A549 (cell line): ENCODE results near the gene GM2A. TPM values are rescaled to one million over a fixed set of nuclear protein-coding genes. Genes with fewer than 3 reads are reported as not detected.

Source experiments
- ATAC-seq, 2 experiments: fragments of 200-7000 bp in 1 of 2; fragments of >200 bp in 1 of 2; cut with Nextera tagmentation in 1 of 2; cut with Tn5 transposase in 1 of 2; 3 replicates each; pipeline versions ENCODE4 v1.8.0 to v1.9.1; 2018 to 2020; ENCODE audit warnings: mild to moderate bottlenecking in 1 of 2, moderate library complexity in 1 of 2
- CTCF ChIA-PET: fragments of 300-600 bp; sonication (Branson Sonifier 250); formaldehyde crosslinking; extraction: SDS; loops from one replicate; lab custom pipeline; 2021; ENCODE audit warnings: antibody characterized with exemption, inconsistent platforms; lab: Yijun Ruan, JAX
- POLR2A ChIA-PET: fragments of 350-600 bp; formaldehyde crosslinking; extraction: SDS; loops from one replicate; lab custom pipeline; 2021; ENCODE audit warnings: antibody characterized with exemption, inconsistent platforms; lab: Yijun Ruan, JAX
- DNase-seq, 2 experiments: peaks; one replicate each; pipeline versions ENCODE4 v3.0.0 to v3.0.0-alpha.2; 2011 to 2016; ENCODE audit warnings: low read depth in 1 of 2, low spot score in 1 of 2
- FAIRE-seq: peaks from 2 replicates; lab custom pipeline; 2011; peaks lifted over from hg19 to GRCh38; lab: Jason Lieb, UNC
- H3K27ac ChIP-seq, 2 experiments: fragments of >200 bp; sonication (Bioruptor Twin); formaldehyde crosslinking; 3 replicates each; pipeline ENCODE4 v1.5.1; 2016 to 2017
- H3K4me1 ChIP-seq: fragments of >200 bp; sonication (Bioruptor Twin); formaldehyde crosslinking; 3 replicates; pipeline ENCODE4 v1.6.1; 2016
- H3K4me2 ChIP-seq: fragments of >200 bp; sonication (Bioruptor Twin); formaldehyde crosslinking; 3 replicates; pipeline ENCODE4 v1.6.1; 2016
- H3K4me3 ChIP-seq: fragments of >200 bp; sonication (Bioruptor Twin); formaldehyde crosslinking; 3 replicates; pipeline ENCODE4 v1.5.1; 2016
- H3K9me3 ChIP-seq: fragments of >200 bp; sonication (Bioruptor Twin); formaldehyde crosslinking; 3 replicates; pipeline ENCODE4 v1.6.1; 2016
- BHLHE40 ChIP-seq: IDR thresholded peaks from 2 replicates; pipeline ENCODE4 v1.6.1; 2012; ENCODE audit warnings: low read depth, low read length, inconsistent platforms
- CBX2 ChIP-seq: fragments of 200-600 bp; sonication (generic); IDR thresholded peaks from 2 replicates; pipeline ENCODE4 v1.6.1; 2016; ENCODE audit warnings: low read depth, mild to moderate bottlenecking, borderline replicate concordance
- EHF ChIP-seq: fragments of 250-450 bp; sonication (Bioruptor Pico); IDR thresholded peaks from 2 replicates; pipeline ENCODE4 v1.5.0; 2020; ENCODE audit warnings: mild to moderate bottlenecking
- ESRRA ChIP-seq: fragments of 150-350 bp; IDR thresholded peaks from 2 replicates; pipeline ENCODE4 v1.6.1; 2014; ENCODE audit warnings: mild to moderate bottlenecking, low read length, borderline replicate concordance
- FOSL2 ChIP-seq, 2 experiments: fragments of 450-650 bp in 1 of 2; fragments of >200 bp in 1 of 2; sonication (Bioruptor Twin) in 1 of 2; formaldehyde crosslinking; IDR thresholded peaks; 2 replicates each; pipeline versions ENCODE4 v1.5.0 to v1.6.1; 2016 to 2020; ENCODE audit warnings: mild to moderate bottlenecking in 1 of 2, moderate library complexity in 1 of 2
- HEYL ChIP-seq: fragments of 250-450 bp; sonication (Bioruptor Pico); IDR thresholded peaks from 2 replicates; pipeline ENCODE4 v1.8.0; 2021; ENCODE audit warnings: mild to moderate bottlenecking, moderate library complexity
- JUNB ChIP-seq: fragments of >200 bp; sonication (Bioruptor Twin); formaldehyde crosslinking; IDR thresholded peaks from 2 replicates; pipeline ENCODE4 v1.6.1; 2016
- KDM1A ChIP-seq: fragments of 200-600 bp; sonication (generic); IDR thresholded peaks from 2 replicates; pipeline ENCODE4 v1.6.1; 2016; ENCODE audit warnings: low read depth, mild to moderate bottlenecking
- MAFK ChIP-seq: fragments of 450-650 bp; IDR thresholded peaks from 2 replicates; pipeline ENCODE4 v1.6.1; 2014; ENCODE audit not compliant: partially characterized antibody
- MYC ChIP-seq: IDR thresholded peaks from 2 replicates; pipeline ENCODE4 v1.6.1; 2012; ENCODE audit warnings: mild to moderate bottlenecking, inconsistent platforms, low read length, improper control_type of control experiment, borderline replicate concordance
- NFE2L2 ChIP-seq: fragments of 150-350 bp; conservative IDR thresholded peaks from 2 replicates; pipeline ENCODE4 v1.6.1; 2014; ENCODE audit warnings: low read length
- PHF8 ChIP-seq: fragments of 200-600 bp; sonication (generic); IDR thresholded peaks from 2 replicates; pipeline ENCODE4 v1.6.1; 2016; ENCODE audit warnings: low read depth, mild to moderate bottlenecking, antibody characterized with exemption, moderate library complexity, borderline replicate concordance
- POLR2AphosphoS2 ChIP-seq: conservative IDR thresholded peaks from 2 replicates; pipeline ENCODE4 v1.6.1; 2012; ENCODE audit warnings: low read length, improper control_type of control experiment, inconsistent platforms
- RNF2 ChIP-seq: fragments of 200-600 bp; sonication (generic); IDR thresholded peaks from 2 replicates; pipeline ENCODE4 v1.6.1; 2016; ENCODE audit warnings: low read depth, mild to moderate bottlenecking, antibody characterized with exemption, moderate library complexity, borderline replicate concordance
- ZC3H11A ChIP-seq: fragments of 450-650 bp; IDR thresholded peaks from 2 replicates; pipeline ENCODE4 v1.6.1; 2014; ENCODE audit warnings: antibody characterized with exemption, mild to moderate bottlenecking
- ZFP36 ChIP-seq: fragments of 450-650 bp; IDR thresholded peaks from 2 replicates; pipeline ENCODE4 v1.6.1; 2014; ENCODE audit warnings: borderline replicate concordance; ENCODE audit not compliant: partially characterized antibody
- WGBS: methylation state at CpG from one replicate; pipeline ENCODE4 v1.1.6; 2017; ENCODE audit errors: missing lambda C conversion rate; 5-methylcytosine and 5-hydroxymethylcytosine counted together
- polyA plus RNA-seq, 4 experiments: library from polyadenylated mRNA; depleted of rRNA in 3 of 4; stranded (reverse); fragments of >200 nt; fragmentation: RNase III in 1 of 4; extraction: RNeasy Plus Mini Kit Qiagen cat#74134 plus additional on column Dnase treatment in 1 of 4; gene quantifications; 2 replicates in 3 of 4; 3 replicates in 1 of 4; pipeline ENCODE4 v1.2.3, GENCODE V29; 2011 to 2017
- TF ChIP-seq, protein P1 (sequence below): fragments of 450-650 bp; IDR thresholded peaks from 2 replicates; pipeline ENCODE4 v1.6.1; 2014; ENCODE audit warnings: antibody characterized with exemption
- TF ChIP-seq, protein P2 (sequence below): fragments of >200 bp; sonication (Bioruptor Twin); formaldehyde crosslinking; IDR thresholded peaks from 2 replicates; pipeline ENCODE4 v1.6.1; 2016
- TF ChIP-seq, protein P3 (sequence below): IDR thresholded peaks from 2 replicates; pipeline ENCODE4 v1.6.1; 2012
- TF ChIP-seq, protein P4 (sequence below): fragments of 250-450 bp; sonication (Bioruptor Pico); IDR thresholded peaks from 2 replicates; pipeline ENCODE4 v1.5.0; 2020; ENCODE audit warnings: low read depth, mild to moderate bottlenecking, moderate library complexity
- TF ChIP-seq, protein P5 (sequence below): fragments of 200-600 bp; sonication (generic); IDR thresholded peaks from 2 replicates; pipeline ENCODE4 v1.6.1; 2016; ENCODE audit warnings: antibody characterized with exemption, mild to moderate bottlenecking, moderate library complexity
- TF ChIP-seq, protein P6 (sequence below): fragments of 150-350 bp; IDR thresholded peaks from 2 replicates; pipeline ENCODE4 v1.6.1; 2014; ENCODE audit warnings: low read depth, mild to moderate bottlenecking, low read length

Gene GM2A
- polyA plus RNA-seq, 2 of the 4 experiments (the other 2 are of a cell fraction) = 9.6 to 17.4 TPM

DNA sequence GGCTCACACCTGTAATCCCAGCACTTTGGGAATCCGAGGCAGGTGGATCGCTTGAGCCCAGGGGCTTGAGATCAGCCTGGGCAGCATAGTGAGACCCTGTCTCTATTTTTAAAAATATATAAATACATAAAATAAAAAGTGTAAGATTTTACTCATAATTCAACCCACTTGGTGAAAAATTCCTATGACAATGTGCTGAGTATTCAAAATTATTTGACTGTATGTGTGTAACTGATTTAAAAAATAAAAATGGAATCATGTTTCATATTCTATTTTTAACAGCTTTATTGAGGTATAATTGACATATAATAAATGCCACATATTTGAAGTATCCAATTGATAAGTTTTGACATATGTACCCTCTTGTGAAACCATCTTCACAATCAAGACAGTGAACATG, 22.8 kb downstream of the GM2A start:
- Histone ChIP-seq H3K9me3 (no peaks in the 10 kb centered on the region), H3K4me2 (no peak overlapping the region), H3K4me3 (no peak overlapping the region), H3K4me1 (no peaks in the 10 kb centered on the region), H3K27ac (no peak overlapping the region)
- CTCF ChIA-PET = interaction anchor here (0.7 kb wide), 1 partner anchor 274 kb away, joined by 3 read pairs; no protein-coding TSS in a partner anchor
- ATAC-seq = no peak
- WGBS = 46% methylated on average over 2 of the region's 2 CpGs
- POLR2A ChIA-PET = interaction anchor here (0.6 kb wide), 1 partner anchor 24 kb away, joined by 3 read pairs; no protein-coding TSS in a partner anchor
- no peak for FAIRE-seq
- peak; percentile 25 for TF ChIP-seq MAFK
- no peak for TF ChIP-seq POLR2AphosphoS2
- DNase-seq = no peak

DNA sequence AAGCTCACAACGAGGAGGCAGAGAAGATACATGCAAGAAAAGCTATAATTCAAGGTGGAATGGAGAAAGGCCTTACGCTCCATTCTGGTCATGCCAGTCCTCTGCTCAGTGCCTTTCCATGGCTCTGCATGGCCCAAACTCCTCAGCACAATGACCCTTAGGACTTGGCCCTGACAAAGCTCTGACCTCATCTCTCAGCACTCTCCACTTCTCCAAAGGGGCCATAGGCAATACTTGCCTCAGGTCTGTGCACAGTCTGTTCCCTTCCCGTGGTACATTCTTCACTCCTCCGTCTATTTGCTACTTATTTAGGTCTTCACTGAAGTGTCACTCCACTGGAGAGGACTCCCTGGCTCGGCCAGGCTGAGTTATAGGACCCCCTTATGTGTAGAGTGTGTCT, 25.9 kb downstream of the GM2A start:
- no peak for DNase-seq
- Histone ChIP-seq H3K4me3 (no peak overlapping the region), H3K9me3 (no peaks in the 10 kb centered on the region), H3K27ac (no peak overlapping the region), H3K4me1 (no peaks in the 10 kb centered on the region), H3K4me2 (no peak overlapping the region)
- ChIA-PET CTCF (interaction anchor here (0.9 to 1.6 kb wide), 3 partner anchors 9 to 63 kb away, joined by 4 read pairs; no protein-coding TSS in a partner anchor), POLR2A (no interaction called here)
- TF ChIP-seq ESRRA (no peak), MYC (no peak), CBX2 (no peak), ZFP36 (no peak), BHLHE40 (no peak), PHF8 (no peak), HEYL (CRISPR knock-in tag) (no peak), MAFK (no peak), EHF (CRISPR knock-in tag) (no peak), ZC3H11A (no peak), RNF2 (no peak)
- TF ChIP-seq, protein P1, sequence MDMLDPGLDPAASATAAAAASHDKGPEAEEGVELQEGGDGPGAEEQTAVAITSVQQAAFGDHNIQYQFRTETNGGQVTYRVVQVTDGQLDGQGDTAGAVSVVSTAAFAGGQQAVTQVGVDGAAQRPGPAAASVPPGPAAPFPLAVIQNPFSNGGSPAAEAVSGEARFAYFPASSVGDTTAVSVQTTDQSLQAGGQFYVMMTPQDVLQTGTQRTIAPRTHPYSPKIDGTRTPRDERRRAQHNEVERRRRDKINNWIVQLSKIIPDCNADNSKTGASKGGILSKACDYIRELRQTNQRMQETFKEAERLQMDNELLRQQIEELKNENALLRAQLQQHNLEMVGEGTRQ = no peak
- TF ChIP-seq, protein P2, sequence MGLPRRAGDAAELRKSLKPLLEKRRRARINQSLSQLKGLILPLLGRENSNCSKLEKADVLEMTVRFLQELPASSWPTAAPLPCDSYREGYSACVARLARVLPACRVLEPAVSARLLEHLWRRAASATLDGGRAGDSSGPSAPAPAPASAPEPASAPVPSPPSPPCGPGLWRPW = no peak
- TF ChIP-seq, protein P3, sequence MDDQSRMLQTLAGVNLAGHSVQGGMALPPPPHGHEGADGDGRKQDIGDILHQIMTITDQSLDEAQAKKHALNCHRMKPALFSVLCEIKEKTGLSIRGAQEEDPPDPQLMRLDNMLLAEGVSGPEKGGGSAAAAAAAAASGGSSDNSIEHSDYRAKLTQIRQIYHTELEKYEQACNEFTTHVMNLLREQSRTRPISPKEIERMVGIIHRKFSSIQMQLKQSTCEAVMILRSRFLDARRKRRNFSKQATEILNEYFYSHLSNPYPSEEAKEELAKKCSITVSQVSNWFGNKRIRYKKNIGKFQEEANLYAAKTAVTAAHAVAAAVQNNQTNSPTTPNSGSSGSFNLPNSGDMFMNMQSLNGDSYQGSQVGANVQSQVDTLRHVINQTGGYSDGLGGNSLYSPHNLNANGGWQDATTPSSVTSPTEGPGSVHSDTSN = no peak
- TF ChIP-seq, protein P4, sequence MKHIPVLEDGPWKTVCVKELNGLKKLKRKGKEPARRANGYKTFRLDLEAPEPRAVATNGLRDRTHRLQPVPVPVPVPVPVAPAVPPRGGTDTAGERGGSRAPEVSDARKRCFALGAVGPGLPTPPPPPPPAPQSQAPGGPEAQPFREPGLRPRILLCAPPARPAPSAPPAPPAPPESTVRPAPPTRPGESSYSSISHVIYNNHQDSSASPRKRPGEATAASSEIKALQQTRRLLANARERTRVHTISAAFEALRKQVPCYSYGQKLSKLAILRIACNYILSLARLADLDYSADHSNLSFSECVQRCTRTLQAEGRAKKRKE (CRISPR knock-in tag) = no peak
- FAIRE-seq = no peak
- 22% methylated on average over 5 of the region's 5 CpGs for WGBS
- no peak; a peak in 1 of 6 replicates for ATAC-seq

DNA sequence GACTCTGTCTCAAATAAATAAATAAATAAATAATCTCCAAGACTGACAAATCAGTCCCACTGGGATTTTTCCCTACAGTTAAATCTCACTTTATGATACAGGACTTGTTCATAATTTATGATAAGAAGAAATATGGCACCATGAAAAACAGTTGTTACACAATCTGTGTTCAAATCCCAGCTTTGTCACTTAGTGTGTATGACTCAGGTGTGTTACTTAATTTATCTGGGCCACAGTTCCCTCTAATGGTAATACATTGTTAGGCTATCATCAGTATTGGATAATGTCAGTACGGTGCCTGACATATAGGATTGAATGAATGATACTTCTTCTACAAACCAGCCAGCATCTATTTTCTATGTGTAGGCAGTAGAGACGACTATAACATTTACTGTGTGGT, 27.5 kb downstream of the GM2A start:
- FAIRE-seq (no peak), DNase-seq (no peak), ATAC-seq (no peak)
- no peak overlapping the region for H3K4me2 ChIP-seq
- H3K4me1 ChIP-seq = no peaks in the 10 kb centered on the region
- no peak overlapping the region for H3K4me3 ChIP-seq
- ChIA-PET POLR2A (interaction anchor here (1.2 kb wide), 1 partner anchor 28 kb away, joined by 3 read pairs; the partner anchor contains the start of gene GM2A), CTCF (no interaction called here)
- TF ChIP-seq, protein P5, sequence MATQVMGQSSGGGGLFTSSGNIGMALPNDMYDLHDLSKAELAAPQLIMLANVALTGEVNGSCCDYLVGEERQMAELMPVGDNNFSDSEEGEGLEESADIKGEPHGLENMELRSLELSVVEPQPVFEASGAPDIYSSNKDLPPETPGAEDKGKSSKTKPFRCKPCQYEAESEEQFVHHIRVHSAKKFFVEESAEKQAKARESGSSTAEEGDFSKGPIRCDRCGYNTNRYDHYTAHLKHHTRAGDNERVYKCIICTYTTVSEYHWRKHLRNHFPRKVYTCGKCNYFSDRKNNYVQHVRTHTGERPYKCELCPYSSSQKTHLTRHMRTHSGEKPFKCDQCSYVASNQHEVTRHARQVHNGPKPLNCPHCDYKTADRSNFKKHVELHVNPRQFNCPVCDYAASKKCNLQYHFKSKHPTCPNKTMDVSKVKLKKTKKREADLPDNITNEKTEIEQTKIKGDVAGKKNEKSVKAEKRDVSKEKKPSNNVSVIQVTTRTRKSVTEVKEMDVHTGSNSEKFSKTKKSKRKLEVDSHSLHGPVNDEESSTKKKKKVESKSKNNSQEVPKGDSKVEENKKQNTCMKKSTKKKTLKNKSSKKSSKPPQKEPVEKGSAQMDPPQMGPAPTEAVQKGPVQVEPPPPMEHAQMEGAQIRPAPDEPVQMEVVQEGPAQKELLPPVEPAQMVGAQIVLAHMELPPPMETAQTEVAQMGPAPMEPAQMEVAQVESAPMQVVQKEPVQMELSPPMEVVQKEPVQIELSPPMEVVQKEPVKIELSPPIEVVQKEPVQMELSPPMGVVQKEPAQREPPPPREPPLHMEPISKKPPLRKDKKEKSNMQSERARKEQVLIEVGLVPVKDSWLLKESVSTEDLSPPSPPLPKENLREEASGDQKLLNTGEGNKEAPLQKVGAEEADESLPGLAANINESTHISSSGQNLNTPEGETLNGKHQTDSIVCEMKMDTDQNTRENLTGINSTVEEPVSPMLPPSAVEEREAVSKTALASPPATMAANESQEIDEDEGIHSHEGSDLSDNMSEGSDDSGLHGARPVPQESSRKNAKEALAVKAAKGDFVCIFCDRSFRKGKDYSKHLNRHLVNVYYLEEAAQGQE = no peak
- TF ChIP-seq ZFP36 (no peak), JUNB (no peak), ESRRA (no peak), NFE2L2 (no peak), BHLHE40 (no peak), KDM1A (no peak), FOSL2 (IDR thresholded peaks at IDR 0.05) (no peak), FOSL2 (CRISPR knock-in tag; IDR thresholded peaks at IDR 0.05) (no peak), HEYL (CRISPR knock-in tag) (no peak)
- TF ChIP-seq, protein P6, sequence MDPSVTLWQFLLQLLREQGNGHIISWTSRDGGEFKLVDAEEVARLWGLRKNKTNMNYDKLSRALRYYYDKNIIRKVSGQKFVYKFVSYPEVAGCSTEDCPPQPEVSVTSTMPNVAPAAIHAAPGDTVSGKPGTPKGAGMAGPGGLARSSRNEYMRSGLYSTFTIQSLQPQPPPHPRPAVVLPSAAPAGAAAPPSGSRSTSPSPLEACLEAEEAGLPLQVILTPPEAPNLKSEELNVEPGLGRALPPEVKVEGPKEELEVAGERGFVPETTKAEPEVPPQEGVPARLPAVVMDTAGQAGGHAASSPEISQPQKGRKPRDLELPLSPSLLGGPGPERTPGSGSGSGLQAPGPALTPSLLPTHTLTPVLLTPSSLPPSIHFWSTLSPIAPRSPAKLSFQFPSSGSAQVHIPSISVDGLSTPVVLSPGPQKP = no peak
- WGBS = 24% methylated on average over 2 of the region's 2 CpGs
- no peak overlapping the region for H3K27ac ChIP-seq
- H3K9me3 ChIP-seq = no peaks in the 10 kb centered on the region
